Measurements from ENCODE around the gene MAPK8IP2. TPM values are rescaled to one million over a fixed set of nuclear protein-coding genes. Genes with fewer than 3 reads are reported as not detected.
"Not testable (repeated sequence)": the region's sequence is repeated elsewhere in the genome, so short reads cannot be mapped to it uniquely, and the experiment has no call there.

The MAPK8IP2 gene
- total RNA-seq, 5 donors from 2014 or later (not counting 1 experiment from before 2014, with no cell fraction given), result 0.13 to 0.55 (median 0.39) TPM

DNA sequence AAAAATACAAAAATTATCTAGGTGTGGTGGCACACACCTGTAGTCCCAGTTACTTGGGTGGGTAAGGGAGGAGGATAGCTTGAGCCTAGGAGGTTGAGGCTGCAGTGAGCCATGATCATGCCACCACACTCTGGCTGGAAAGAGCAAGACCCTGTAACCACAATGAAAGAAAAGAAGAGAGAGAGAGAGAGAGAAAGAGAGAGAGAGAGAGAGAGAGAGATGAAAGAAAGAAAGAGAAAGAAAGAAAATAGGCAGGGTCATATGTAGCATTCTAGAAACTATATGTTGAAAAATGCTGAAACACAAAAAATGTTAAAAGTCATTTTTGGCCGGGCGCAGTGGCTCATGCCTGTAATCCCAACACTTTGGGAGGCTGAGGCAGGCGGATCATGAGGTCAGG lies 13.7 kb downstream of the MAPK8IP2 start:
- H3K4me3 ChIP-seq (ENCODE audit: control insufficient read depth in 1 of 2, extremely low read depth in 1 of 2, low read length in 1 of 2); H3K4me1 ChIP-seq (ENCODE audit: control insufficient read depth in 1 of 2, extremely low read depth in 1 of 2, insufficient read depth in 2 of 2, low read length in 2 of 2); H3K36me3 ChIP-seq (ENCODE audit: control insufficient read depth in 2 of 2, extremely low read depth in 1 of 2, insufficient read depth in 1 of 2, low read length in 1 of 2); POLR2A ChIA-PET; H3K27ac ChIP-seq (ENCODE audit: low read length); H3K4me1 Mint-ChIP-seq; H3K36me3 Mint-ChIP-seq; ATAC-seq (replicated peaks in 1 of 4); H3K9me3 ChIP-seq; DNase-seq; H3K4me3 Mint-ChIP-seq; H3K9me3 Mint-ChIP-seq; H3K27ac Mint-ChIP-seq: not testable (repeated sequence)
- peaks cover 0 to 33% of the 10 kb centered on the region in 2 experiments for H3K27me3 ChIP-seq (replicated peaks in 1 of 2; ENCODE audit: control insufficient read depth in 2 of 2, extremely low read depth in 1 of 2, insufficient read depth in 2 of 2, low read length in 1 of 2)
- whole genome bisulfite sequencing (ENCODE audit: insufficient coverage), result no CpG with 5 or more reads among the region's 3 CpGs
- CTCF ChIA-PET, result interaction anchor here in 1 of 2 donors (0.6 kb wide), 2 partner anchors 32 to 523 kb away, joined by 3 to 5 read pairs; no protein-coding TSS in a partner anchor
- peaks cover 13 to 18% of the 10 kb centered on the region in 2 donors for H3K27me3 Mint-ChIP-seq

DNA sequence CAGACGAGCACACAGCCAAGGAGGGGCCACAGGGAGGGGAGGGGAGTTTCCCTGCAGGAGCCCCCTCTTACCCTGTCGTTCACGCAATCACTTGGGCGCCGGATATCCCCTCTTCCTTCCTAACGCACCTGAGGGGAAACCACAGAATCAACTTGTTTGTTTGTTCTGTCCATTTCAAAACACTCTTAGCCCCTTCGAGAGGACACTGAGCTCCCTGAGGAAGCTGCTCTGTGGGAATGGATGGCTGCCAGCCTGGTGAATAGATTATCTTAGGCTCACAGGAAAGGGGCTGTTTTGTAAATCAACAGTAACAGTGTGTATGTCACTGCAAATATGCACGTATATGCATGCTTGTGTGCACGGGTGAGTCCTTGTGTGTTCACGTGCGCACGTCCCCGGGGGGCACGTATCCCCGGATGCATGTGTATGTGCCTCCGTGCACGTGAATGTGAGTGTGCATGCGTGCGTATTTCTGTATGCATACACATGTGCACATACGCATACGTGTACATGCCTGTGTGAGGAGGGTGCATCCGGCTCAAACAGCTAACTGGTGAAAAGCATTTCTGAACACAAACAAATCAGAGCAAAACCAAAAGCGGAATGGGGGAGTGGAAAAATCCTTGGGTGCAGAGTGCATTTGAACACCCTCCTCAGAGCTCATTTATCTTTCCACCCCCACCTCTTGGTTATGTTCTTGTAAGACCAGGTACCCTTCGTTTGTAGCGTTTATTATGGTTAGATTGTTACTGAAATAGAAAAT lies 20.2 kb downstream of the MAPK8IP2 start:
- DNase-seq, result peak; percentile 44 to 97 (median 91)
- H3K27me3 ChIP-seq (replicated peaks in 1 of 2; ENCODE audit: control insufficient read depth in 2 of 2, extremely low read depth in 1 of 2, insufficient read depth in 2 of 2, low read length in 1 of 2), result no peaks in the 10 kb centered on the region
- H3K4me1 ChIP-seq (ENCODE audit: control insufficient read depth in 1 of 2, extremely low read depth in 1 of 2, insufficient read depth in 2 of 2, low read length in 2 of 2), result peaks cover 26 to 40% of the 10 kb centered on the region in 2 experiments
- CTCF ChIA-PET, result interaction anchor here (0.5 to 3.2 kb wide), 25 partner anchors 8 to 851 kb away, joined by 3 to 35 read pairs (median 4); partner anchors contain the start of genes HDAC10 (in 1 of the 2), LMF2 (in 1 of the 2), NCAPH2 (in 1 of the 2) and SCO2 (in 1 of the 2)
- Mint-ChIP-seq H3K27me3 (no peaks in the 10 kb centered on the region), H3K4me3 (peak overlapping the region; percentile 88 to 90 (median 90)), H3K9me3 (no peaks in the 10 kb centered on the region), H3K27ac (peak overlapping the region; percentile 97 to 99), H3K4me1 (peaks cover 36 to 40% (median 39%) of the 10 kb centered on the region in 3 donors), H3K36me3 (peaks cover 3% of the 10 kb centered on the region)
- peak overlapping the region; percentile 96 for H3K27ac ChIP-seq (ENCODE audit: low read length)
- H3K4me3 ChIP-seq (ENCODE audit: control insufficient read depth in 1 of 2, extremely low read depth in 1 of 2, low read length in 1 of 2), result peak overlapping the region; percentile 60 to 77
- ATAC-seq (replicated peaks in 1 of 4), result peak; percentile 67 to 77 (median 73)
- H3K9me3 ChIP-seq, result no peaks in the 10 kb centered on the region
- POLR2A ChIA-PET, result interaction anchor here in 1 of 2 donors (0.7 to 1.5 kb wide), 3 partner anchors 58 to 151 kb away, joined by 5 to 6 read pairs (median 5); partner anchors contain the start of genes LMF2 and NCAPH2
- WGBS (ENCODE audit: insufficient coverage), result 0% methylated on average over 8 of the region's 25 CpGs
- peaks cover 2 to 10% of the 10 kb centered on the region in 2 donors for H3K36me3 ChIP-seq (ENCODE audit: control insufficient read depth in 2 of 2, extremely low read depth in 1 of 2, insufficient read depth in 1 of 2, low read length in 1 of 2)

DNA sequence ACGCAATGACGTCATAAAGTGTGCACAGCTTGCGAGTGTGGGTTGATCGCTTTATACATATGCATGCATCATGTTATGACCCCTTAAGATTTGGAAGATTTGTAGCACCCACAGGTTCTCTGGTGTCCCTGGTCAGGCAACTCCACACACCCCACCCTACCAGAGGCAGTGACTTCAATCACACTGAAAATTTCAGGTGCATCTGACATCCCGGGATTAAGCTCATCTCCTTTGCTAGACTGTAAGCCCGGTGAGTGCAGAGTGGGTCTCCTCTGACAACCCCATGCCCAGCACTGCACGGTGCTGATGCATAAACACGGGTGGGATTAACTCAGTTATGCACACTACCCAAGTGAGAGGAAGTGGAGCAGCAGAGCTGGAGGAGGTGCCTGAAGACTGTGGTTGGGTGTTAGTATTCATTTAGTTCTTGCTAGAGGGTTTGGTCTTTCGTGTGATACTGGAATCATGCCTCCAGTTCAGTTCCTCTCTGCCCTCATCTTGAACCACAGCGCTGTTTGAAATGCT lies 20.8 kb downstream of the MAPK8IP2 start:
- H3K27me3 ChIP-seq (replicated peaks in 1 of 2; ENCODE audit: control insufficient read depth in 2 of 2, extremely low read depth in 1 of 2, insufficient read depth in 2 of 2, low read length in 1 of 2), result no peaks in the 10 kb centered on the region
- H3K4me1 Mint-ChIP-seq, result peaks cover 37 to 41% (median 40%) of the 10 kb centered on the region in 3 donors
- peak overlapping the region; percentile 96 for H3K27ac ChIP-seq (ENCODE audit: low read length)
- ChIA-PET CTCF (interaction anchor here (0.6 to 3.2 kb wide), 17 partner anchors 9 to 380 kb away, joined by 3 to 35 read pairs (median 5); partner anchors contain the start of genes HDAC10 (in 1 of the 2), LMF2 (in 1 of the 2), NCAPH2 (in 1 of the 2) and SCO2 (in 1 of the 2)), POLR2A (interaction anchor here in 1 of 2 donors (0.9 to 1.5 kb wide), 2 partner anchors 114 to 152 kb away, joined by 5 to 6 read pairs; partner anchors contain the start of genes LMF2 and NCAPH2)
- H3K4me3 ChIP-seq (ENCODE audit: control insufficient read depth in 1 of 2, extremely low read depth in 1 of 2, low read length in 1 of 2), result peak overlapping the region; percentile 60 to 77
- peak; percentile 60 to 79 (median 74) for ATAC-seq (replicated peaks in 1 of 4)
- H3K4me3 Mint-ChIP-seq, result peak overlapping the region; percentile 88 to 90 (median 90)
- peak overlapping the region; percentile 97 to 99 for H3K27ac Mint-ChIP-seq
- peaks cover 3% of the 10 kb centered on the region for H3K36me3 Mint-ChIP-seq
- WGBS (ENCODE audit: insufficient coverage), result 0% methylated on average over 3 of the region's 10 CpGs
- peak; percentile 37 to 83 (median 61) for DNase-seq
- no peaks in the 10 kb centered on the region for H3K9me3 ChIP-seq
- peaks cover 2 to 14% of the 10 kb centered on the region in 2 donors for H3K36me3 ChIP-seq (ENCODE audit: control insufficient read depth in 2 of 2, extremely low read depth in 1 of 2, insufficient read depth in 1 of 2, low read length in 1 of 2)
- no peaks in the 10 kb centered on the region for H3K9me3 Mint-ChIP-seq
- peaks cover 26 to 42% of the 10 kb centered on the region in 2 experiments for H3K4me1 ChIP-seq (ENCODE audit: control insufficient read depth in 1 of 2, extremely low read depth in 1 of 2, insufficient read depth in 2 of 2, low read length in 2 of 2)
- H3K27me3 Mint-ChIP-seq, result no peaks in the 10 kb centered on the region

DNA sequence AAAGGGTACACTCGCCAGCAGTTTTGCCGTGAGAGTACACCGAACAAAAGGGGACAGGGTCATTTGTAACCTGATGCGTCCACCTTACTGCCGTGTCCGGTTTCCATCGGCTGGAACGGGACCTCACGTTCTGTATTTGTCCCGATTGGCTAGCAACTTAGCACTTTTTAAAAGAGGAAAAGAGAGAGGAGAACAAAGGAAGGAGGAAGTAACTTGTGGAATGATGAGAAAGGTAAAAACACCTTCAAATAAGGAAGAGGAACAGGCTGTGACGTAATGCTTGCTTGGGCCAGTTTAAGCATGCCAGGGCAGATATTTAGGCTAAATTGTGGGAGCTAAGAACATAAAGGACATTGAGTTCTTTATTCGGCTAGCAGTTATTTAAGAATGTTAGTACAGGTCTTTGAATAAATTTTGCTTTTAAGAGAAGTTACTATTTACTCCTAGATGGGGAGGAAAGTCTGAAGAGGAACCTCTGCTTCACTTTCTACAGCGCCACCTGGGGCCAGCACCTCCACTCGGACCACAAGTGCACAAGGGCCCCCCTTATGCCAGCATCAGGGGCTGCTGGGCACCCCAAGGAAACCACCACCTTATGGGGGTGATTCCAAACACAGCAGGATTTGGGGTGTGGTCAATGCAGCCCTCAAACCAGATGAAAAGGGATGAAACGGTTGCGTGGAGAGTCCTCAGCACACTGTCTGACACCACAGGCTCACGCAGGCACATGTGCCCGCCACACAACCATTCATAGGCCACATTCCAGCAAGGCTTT lies 21.5 kb downstream of the MAPK8IP2 start:
- Mint-ChIP-seq H3K36me3 (peaks cover 3% of the 10 kb centered on the region), H3K4me3 (peak overlapping the region; percentile 88 to 90 (median 90)), H3K4me1 (peaks cover 41 to 44% (median 43%) of the 10 kb centered on the region in 3 donors), H3K27me3 (no peaks in the 10 kb centered on the region), H3K27ac (peak overlapping the region; percentile 97 to 99), H3K9me3 (no peaks in the 10 kb centered on the region)
- 17% methylated on average over 11 of the region's 18 CpGs for WGBS (ENCODE audit: insufficient coverage)
- Histone ChIP-seq H3K36me3 (ENCODE audit: control insufficient read depth in 2 of 2, extremely low read depth in 1 of 2, insufficient read depth in 1 of 2, low read length in 1 of 2) (peaks cover 2 to 17% of the 10 kb centered on the region in 2 donors), H3K4me1 (ENCODE audit: control insufficient read depth in 1 of 2, extremely low read depth in 1 of 2, insufficient read depth in 2 of 2, low read length in 2 of 2) (peaks cover 26 to 49% of the 10 kb centered on the region in 2 experiments), H3K9me3 (no peaks in the 10 kb centered on the region), H3K27ac (ENCODE audit: low read length) (peak overlapping the region; percentile 96), H3K27me3 (replicated peaks in 1 of 2; ENCODE audit: control insufficient read depth in 2 of 2, extremely low read depth in 1 of 2, insufficient read depth in 2 of 2, low read length in 1 of 2) (no peaks in the 10 kb centered on the region), H3K4me3 (ENCODE audit: control insufficient read depth in 1 of 2, extremely low read depth in 1 of 2, low read length in 1 of 2) (peak overlapping the region; percentile 60 to 77)
- DNase-seq (peak in 22 of 35 experiments; percentile 18 to 60 (median 36)), ATAC-seq (replicated peaks in 1 of 4) (no peak)
- ChIA-PET POLR2A (interaction anchor here in 1 of 2 donors (1.5 kb wide), 1 partner anchor 114 kb away, joined by 6 read pairs; the partner anchor contains the start of genes LMF2 and NCAPH2), CTCF (interaction anchor here in 1 of 2 donors (1.0 to 3.2 kb wide), 5 partner anchors 10 to 125 kb away, joined by 3 to 35 read pairs (median 7); partner anchors contain the start of genes LMF2, NCAPH2 and SCO2)

DNA sequence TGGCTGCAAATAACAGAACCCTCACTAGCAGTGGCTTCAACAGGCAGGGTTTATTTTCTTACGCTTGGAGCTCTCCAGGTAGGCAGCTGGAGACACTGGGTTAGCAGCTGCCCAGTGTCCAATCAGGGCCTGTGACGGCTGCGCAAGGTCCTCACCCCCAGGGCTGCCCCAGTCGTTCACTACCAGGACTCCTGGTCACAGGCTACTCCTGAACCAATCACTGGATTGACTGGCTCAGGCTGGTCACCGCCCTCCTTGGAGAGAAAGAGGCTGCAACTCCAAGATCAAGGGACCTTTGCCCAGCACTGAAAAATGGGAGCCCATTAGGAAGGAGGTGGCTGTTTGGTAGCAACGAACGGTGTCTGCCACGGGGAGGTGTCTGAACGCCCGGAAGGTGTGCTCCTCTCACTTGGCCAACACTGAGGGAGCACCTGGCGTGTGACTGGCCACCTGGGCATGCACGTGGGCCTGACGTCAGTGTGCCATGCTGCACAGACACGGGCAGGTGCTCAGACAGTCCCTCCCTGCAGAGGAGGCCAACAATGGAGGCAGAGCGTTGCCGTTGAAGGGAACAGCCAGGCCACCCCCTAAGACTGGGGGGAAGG lies 22.2 kb downstream of the MAPK8IP2 start:
- POLR2A ChIA-PET, result no interaction called here
- Histone ChIP-seq H3K36me3 (ENCODE audit: control insufficient read depth in 2 of 2, extremely low read depth in 1 of 2, insufficient read depth in 1 of 2, low read length in 1 of 2) (peaks cover 2 to 17% of the 10 kb centered on the region in 2 donors), H3K9me3 (no peaks in the 10 kb centered on the region), H3K27me3 (replicated peaks in 1 of 2; ENCODE audit: control insufficient read depth in 2 of 2, extremely low read depth in 1 of 2, insufficient read depth in 2 of 2, low read length in 1 of 2) (no peaks in the 10 kb centered on the region), H3K27ac (ENCODE audit: low read length) (peak overlapping the region; percentile 96), H3K4me3 (ENCODE audit: control insufficient read depth in 1 of 2, extremely low read depth in 1 of 2, low read length in 1 of 2) (no peak overlapping the region), H3K4me1 (ENCODE audit: control insufficient read depth in 1 of 2, extremely low read depth in 1 of 2, insufficient read depth in 2 of 2, low read length in 2 of 2) (peaks cover 26 to 56% of the 10 kb centered on the region in 2 experiments)
- Mint-ChIP-seq H3K27ac (peak overlapping the region; percentile 97 to 99), H3K9me3 (no peaks in the 10 kb centered on the region), H3K27me3 (no peaks in the 10 kb centered on the region), H3K36me3 (peaks cover 3% of the 10 kb centered on the region), H3K4me3 (peak overlapping the region in 1 of 3 donors; percentile 88), H3K4me1 (peaks cover 41 to 44% (median 43%) of the 10 kb centered on the region in 3 donors)
- DNase-seq (no peak), ATAC-seq (replicated peaks in 1 of 4) (no peak)
- 87% methylated on average over 15 of the region's 16 CpGs for WGBS (ENCODE audit: insufficient coverage)
- CTCF ChIA-PET, result no interaction called here
